Neuronal stem cell (in vitro differentiated cells): Measurements from ENCODE around the gene SYNPO.

ENCODE experiments used
- DNase-seq: peaks from one replicate; pipeline ENCODE4 v3.0.0-alpha.2; 2013; ENCODE audit warnings: low spot score
- H2AFZ ChIP-seq: one replicate; pipeline ENCODE4 v1.6.1; 2013; ENCODE audit warnings: mild to moderate bottlenecking, low read length, inconsistent platforms
- H2AK5ac ChIP-seq: 2 replicates; pipeline ENCODE4 v1.6.1; 2013; ENCODE audit warnings: low read depth, mild to moderate bottlenecking, inconsistent platforms, low read length, moderate library complexity, mixed read lengths
- H2BK120ac ChIP-seq: 2 replicates; pipeline ENCODE4 v1.6.1; 2013; ENCODE audit warnings: low read depth, mild to moderate bottlenecking, inconsistent platforms, low read length, moderate library complexity, mixed read lengths
- H2BK12ac ChIP-seq: one replicate; pipeline ENCODE4 v1.6.1; 2013; ENCODE audit warnings: low read length, inconsistent platforms
- H2BK15ac ChIP-seq: 2 replicates; pipeline ENCODE4 v1.6.1; 2013; ENCODE audit warnings: mild to moderate bottlenecking, low read length, inconsistent platforms, mixed read lengths
- H2BK5ac ChIP-seq: one replicate; pipeline ENCODE4 v1.6.1; 2013; ENCODE audit warnings: inconsistent platforms, mild to moderate bottlenecking, low read length, moderate library complexity
- H3K14ac ChIP-seq: one replicate; pipeline ENCODE4 v1.6.1; 2013; ENCODE audit warnings: low read length, inconsistent platforms
- H3K18ac ChIP-seq: 2 replicates; pipeline ENCODE4 v1.6.1; 2013; ENCODE audit warnings: low read length, inconsistent platforms
- H3K23ac ChIP-seq: 2 replicates; pipeline ENCODE4 v1.6.1; 2013; ENCODE audit warnings: low read depth, mild to moderate bottlenecking, mixed read lengths, low read length, inconsistent platforms; ENCODE audit not compliant: poor library complexity
- H3K27ac ChIP-seq: replicated peaks from 3 replicates; pipeline ENCODE4 v1.5.1; 2013; ENCODE audit warnings: low read length, inconsistent platforms
- H3K27me3 ChIP-seq, 3 experiments: 2 replicates each; pipeline ENCODE4 v1.6.1; 2013; ENCODE audit warnings: low read length in 3 of 3, mild to moderate bottlenecking in 2 of 3, inconsistent platforms in 1 of 3, low read depth in 1 of 3, mixed read lengths in 1 of 3, moderate library complexity in 1 of 3; ENCODE audit not compliant: control insufficient read depth in 3 of 3, insufficient read depth in 3 of 3
- H3K36me3 ChIP-seq, 2 donors: replicated peaks in 1 of 2; 2 replicates each; pipeline ENCODE4 v1.6.1; 2013; ENCODE audit warnings: low read length in 2 of 2; ENCODE audit not compliant: control insufficient read depth in 2 of 2, insufficient read depth in 2 of 2
- H3K4ac ChIP-seq: 2 replicates; pipeline ENCODE4 v1.6.1; 2013; ENCODE audit warnings: inconsistent platforms, mild to moderate bottlenecking, low read length, moderate library complexity
- H3K4me1 ChIP-seq, 2 donors: 1 replicate in 1 of 2; 2 replicates in 1 of 2; pipeline ENCODE4 v1.6.1; 2013; ENCODE audit warnings: low read length in 2 of 2, low read depth in 1 of 2; ENCODE audit not compliant: control insufficient read depth in 2 of 2, insufficient read depth in 1 of 2
- H3K4me2 ChIP-seq: one replicate; pipeline ENCODE4 v1.6.1; 2013; ENCODE audit warnings: mild to moderate bottlenecking, low read length, inconsistent platforms; ENCODE audit not compliant: insufficient read depth, poor library complexity, severe bottlenecking
- H3K4me3 ChIP-seq, 2 donors: 2 replicates each; pipeline ENCODE4 v1.5.1; 2013; ENCODE audit warnings: low read length in 2 of 2, mild to moderate bottlenecking in 2 of 2, inconsistent platforms in 1 of 2, moderate library complexity in 1 of 2
- H3K79me1 ChIP-seq: one replicate; pipeline ENCODE4 v1.6.1; 2013; ENCODE audit warnings: low read depth, mild to moderate bottlenecking, inconsistent platforms, low read length, moderate library complexity
- H3K9ac ChIP-seq: one replicate; pipeline ENCODE4 v1.6.1; 2013; ENCODE audit warnings: mild to moderate bottlenecking, low read depth, low read length, inconsistent platforms; ENCODE audit not compliant: poor library complexity
- H3K9me3 ChIP-seq, 2 donors: replicated peaks in 1 of 2; 2 replicates each; pipeline versions ENCODE3 to v1.6.1; 2013; ENCODE audit warnings: low read length in 2 of 2, mild to moderate bottlenecking in 2 of 2, inconsistent platforms in 1 of 2, low read depth in 1 of 2, mixed read lengths in 1 of 2, moderate library complexity in 1 of 2; ENCODE audit not compliant: control insufficient read depth in 2 of 2, insufficient read depth in 1 of 2
- H4K8ac ChIP-seq: one replicate; pipeline ENCODE4 v1.6.1; 2013; ENCODE audit warnings: low read depth, mild to moderate bottlenecking, inconsistent platforms, low read length, moderate library complexity
- H4K91ac ChIP-seq: one replicate; pipeline ENCODE4 v1.6.1; 2013; ENCODE audit warnings: low read length, low read depth, mild to moderate bottlenecking, inconsistent platforms; ENCODE audit not compliant: poor library complexity
- WGBS, 2 donors: extraction: QIAGEN DNeasy Blood & Tissue Kit; methylation state at CpG; one replicate each; pipeline ENCODE4 v1.1.7; 2013; ENCODE audit warnings: missing lambda C conversion rate in 2 of 2, mixed read lengths in 1 of 2; ENCODE audit not compliant: insufficient read length in 2 of 2, insufficient replicate concordance in 1 of 2; ENCODE audit errors: extremely low coverage in 2 of 2; 5-methylcytosine and 5-hydroxymethylcytosine counted together

The SYNPO gene

GRCh38 chr5:150648294-150649107 is 8.0 kb downstream of the SYNPO start:
- no peaks in the 10 kb centered on the region for H3K9me3 ChIP-seq
- peak overlapping the region; percentile 24 for H3K9ac ChIP-seq
- peak overlapping the region; percentile 75 for H2BK12ac ChIP-seq
- no peaks in the 10 kb centered on the region for H3K79me1 ChIP-seq
- H2BK120ac ChIP-seq: peak overlapping the region; percentile 81
- no peak overlapping the region for H2AFZ ChIP-seq
- no peaks in the 10 kb centered on the region for H3K27me3 ChIP-seq
- H3K36me3 ChIP-seq: no peaks in the 10 kb centered on the region
- DNase-seq: no peak
- H3K27ac ChIP-seq: peak overlapping the region; percentile 50
- no CpG with 5 or more reads among the region's 16 CpGs for WGBS, 2 donors
- peaks cover 27 to 46% of the 10 kb centered on the region in 2 donors for H3K4me1 ChIP-seq
- H3K14ac ChIP-seq: no peak overlapping the region
- no peak overlapping the region for H3K23ac ChIP-seq
- no peak overlapping the region for H3K4me2 ChIP-seq
- no peak overlapping the region for H3K4me3 ChIP-seq
- H2BK15ac ChIP-seq: peak overlapping the region; percentile 96
- H2BK5ac ChIP-seq: peak overlapping the region; percentile 62
- peak overlapping the region; percentile 93 for H3K18ac ChIP-seq
- no peak overlapping the region for H4K8ac ChIP-seq
- peak overlapping the region; percentile 99 for H2AK5ac ChIP-seq
- H3K4ac ChIP-seq: no peak overlapping the region
- no peak overlapping the region for H4K91ac ChIP-seq

GRCh38 chr5:150649108-150650020 is 8.9 kb downstream of the SYNPO start:
- H3K36me3 ChIP-seq: no peaks in the 10 kb centered on the region
- H3K79me1 ChIP-seq: no peaks in the 10 kb centered on the region
- peak overlapping the region; percentile 44 for H3K4ac ChIP-seq
- no CpG with 5 or more reads among the region's 46 CpGs for WGBS, 2 donors
- H2BK12ac ChIP-seq: peak overlapping the region; percentile 30
- H4K8ac ChIP-seq: no peak overlapping the region
- peak overlapping the region; percentile 71 for H3K18ac ChIP-seq
- no peak for DNase-seq
- no peak overlapping the region for H3K4me3 ChIP-seq
- peaks cover 27 to 44% of the 10 kb centered on the region in 2 donors for H3K4me1 ChIP-seq
- no peak overlapping the region for H2BK5ac ChIP-seq
- H3K27me3 ChIP-seq: no peaks in the 10 kb centered on the region
- H3K9me3 ChIP-seq: no peaks in the 10 kb centered on the region
- no peak overlapping the region for H4K91ac ChIP-seq
- no peak overlapping the region for H3K23ac ChIP-seq
- H3K27ac ChIP-seq: no peak overlapping the region
- H2AFZ ChIP-seq: no peak overlapping the region
- H2BK120ac ChIP-seq: peak overlapping the region; percentile 81
- no peak overlapping the region for H3K14ac ChIP-seq
- H2BK15ac ChIP-seq: no peak overlapping the region
- no peak overlapping the region for H3K9ac ChIP-seq
- H3K4me2 ChIP-seq: no peak overlapping the region
- H2AK5ac ChIP-seq: peak overlapping the region; percentile 64

- Histone ChIP-seq H3K27me3 (no peaks in the 10 kb centered on the region), H2AFZ (peak overlapping the region; percentile 63), H3K27ac (no peak overlapping the region), H3K9me3 (no peaks in the 10 kb centered on the region), H3K4me2 (no peak overlapping the region), H4K91ac (no peak overlapping the region), H3K14ac (no peak overlapping the region), H3K9ac (peak overlapping the region; percentile 78), H2BK120ac (peak overlapping the region; percentile 1), H2AK5ac (peak overlapping the region; percentile 84), H3K4me3 (no peak overlapping the region), H3K23ac (no peak overlapping the region), H3K4ac (peak overlapping the region; percentile 44), H3K36me3 (no peaks in the 10 kb centered on the region), H2BK12ac (peak overlapping the region; percentile 79), H2BK15ac (peak overlapping the region; percentile 30), H3K4me1 (peaks cover 19 to 38% of the 10 kb centered on the region in 2 donors), H3K18ac (peak overlapping the region; percentile 86), H2BK5ac (peak overlapping the region; percentile 31), H3K79me1 (no peaks in the 10 kb centered on the region), H4K8ac (no peak overlapping the region)
- DNase-seq: no peak
- WGBS, 2 donors: no CpG with 5 or more reads among the region's 38 CpGs
Measured at GRCh38 chr5:150650021-150651006, 9.9 kb downstream of the SYNPO start.
